UCSD-AML1 (cell line): ENCODE results near the gene TRRAP.

ENCODE experiments used
- DNase-seq: peaks from one replicate; lab custom pipeline; 2025; ENCODE audit not compliant: unreplicated experiment; lab: John Stamatoyannopoulos, UW

TRRAP gene

DNA sequence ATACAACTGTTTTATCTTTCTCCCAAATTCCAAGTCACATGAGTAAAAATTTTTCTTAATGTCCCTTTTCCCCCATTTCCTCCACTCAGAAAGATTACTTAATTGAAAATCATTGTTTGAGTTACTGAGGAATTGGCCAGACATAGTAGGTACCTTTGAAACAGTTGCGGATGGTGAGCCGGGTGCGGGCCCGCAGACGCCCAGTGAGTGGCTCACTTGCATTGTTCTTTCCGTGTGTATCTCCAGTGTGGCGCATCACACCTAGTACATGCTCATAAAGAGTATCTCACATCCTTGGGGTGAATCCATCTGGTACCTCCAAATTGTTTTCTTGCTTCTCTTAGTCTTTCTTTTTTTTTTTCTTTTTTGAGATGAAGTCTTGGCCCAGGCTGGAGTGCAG is 14.3 kb downstream of the TRRAP start:
- no peak for DNase-seq

DNA sequence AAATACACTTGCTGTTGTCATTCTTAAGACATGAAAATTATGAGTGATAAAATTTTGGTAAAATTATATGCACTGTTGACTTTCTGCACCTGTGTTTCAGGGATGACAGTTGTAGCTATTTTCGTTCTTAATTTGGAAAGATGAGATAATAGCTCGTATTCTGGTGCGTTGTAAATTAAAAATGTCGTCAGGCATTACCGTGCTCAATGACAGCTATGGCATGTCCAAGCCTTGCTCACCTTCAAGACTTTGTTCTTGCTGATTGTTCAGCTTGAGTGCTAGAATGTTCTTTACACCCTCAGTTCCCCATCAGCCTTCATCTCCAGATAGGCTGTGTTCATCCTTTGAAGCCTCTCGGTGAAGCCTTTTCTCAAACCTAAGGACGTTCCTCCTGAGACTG is 21.5 kb downstream of the TRRAP start:
- no peak for DNase-seq

DNA sequence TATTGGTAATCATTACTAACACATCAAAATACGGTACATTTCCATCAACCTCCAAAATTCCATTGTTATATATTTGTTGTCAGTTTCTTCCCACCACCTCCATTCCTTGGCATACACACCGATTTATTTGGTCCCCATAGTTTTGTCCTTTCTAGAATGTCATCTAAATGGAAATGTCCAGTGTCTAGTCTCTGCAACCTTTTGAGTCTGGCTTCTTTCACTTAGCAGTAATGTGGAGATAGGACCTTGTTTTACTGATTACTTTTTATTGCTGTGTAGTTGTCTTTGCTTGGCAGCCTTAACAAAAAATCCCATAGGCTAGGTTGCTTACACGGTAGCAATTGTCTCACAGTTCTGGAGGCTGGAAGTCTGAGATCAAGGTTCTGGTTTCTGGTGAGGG is 22.5 kb downstream of the TRRAP start:
- no peak for DNase-seq

DNA sequence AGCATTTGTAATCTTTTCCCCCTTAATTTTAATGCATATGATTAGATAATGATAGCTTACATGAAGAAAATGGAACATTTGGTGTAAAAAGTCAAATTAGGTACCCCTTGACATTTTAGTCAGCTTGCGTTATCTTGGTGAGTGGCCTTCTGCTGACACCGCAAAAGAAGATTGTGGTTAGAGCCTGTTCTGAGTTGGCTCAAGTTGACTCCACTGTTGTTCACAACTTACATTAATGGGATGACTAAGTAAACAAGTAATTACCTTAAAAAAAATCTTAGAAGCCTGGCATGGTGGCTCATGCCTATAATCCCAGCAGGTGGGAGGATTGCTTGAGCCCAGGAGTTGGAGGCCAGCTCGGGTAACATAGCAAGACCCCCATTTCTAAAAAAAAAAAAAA is 24.2 kb downstream of the TRRAP start:
- DNase-seq, result no peak

DNA sequence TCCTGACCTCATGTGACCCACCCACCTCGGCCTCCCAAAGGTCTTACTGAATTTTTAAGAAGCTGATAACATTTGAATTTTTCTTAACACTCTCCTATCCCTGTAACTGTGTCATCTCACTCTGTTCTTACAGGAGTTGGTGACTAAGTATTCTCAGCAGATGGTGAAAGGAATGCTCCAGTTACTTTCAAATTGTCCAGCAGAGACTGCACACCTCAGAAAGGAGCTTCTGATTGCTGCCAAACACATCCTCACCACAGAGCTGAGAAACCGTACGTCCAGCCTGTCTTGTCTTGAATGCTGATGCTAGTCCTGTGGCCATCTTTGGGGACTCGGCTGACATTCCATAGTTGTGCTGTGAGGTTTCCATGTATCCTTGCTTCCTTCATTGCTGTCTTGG is 24.9 kb downstream of the TRRAP start:
- no peak for DNase-seq

DNA sequence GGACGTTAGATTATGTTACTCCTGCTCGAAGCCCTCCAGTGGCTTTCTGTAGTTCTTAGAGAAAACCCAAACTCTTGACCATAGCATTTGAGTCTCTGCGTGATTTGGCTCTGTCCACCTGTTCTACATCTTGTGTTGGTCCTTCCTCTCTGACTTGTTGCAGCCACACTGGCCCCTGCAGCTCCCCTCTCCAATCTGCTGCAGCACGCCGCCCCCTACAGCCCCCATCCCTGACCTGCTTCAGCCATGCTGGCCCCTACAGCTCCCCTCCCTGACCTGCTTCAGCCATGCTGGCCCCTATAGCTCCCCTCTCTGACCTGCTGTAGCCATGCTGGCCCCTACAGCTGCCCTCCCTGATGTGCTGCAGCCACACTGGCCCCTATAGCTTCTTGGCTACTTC is 29.2 kb downstream of the TRRAP start:
- no peak for DNase-seq

DNA sequence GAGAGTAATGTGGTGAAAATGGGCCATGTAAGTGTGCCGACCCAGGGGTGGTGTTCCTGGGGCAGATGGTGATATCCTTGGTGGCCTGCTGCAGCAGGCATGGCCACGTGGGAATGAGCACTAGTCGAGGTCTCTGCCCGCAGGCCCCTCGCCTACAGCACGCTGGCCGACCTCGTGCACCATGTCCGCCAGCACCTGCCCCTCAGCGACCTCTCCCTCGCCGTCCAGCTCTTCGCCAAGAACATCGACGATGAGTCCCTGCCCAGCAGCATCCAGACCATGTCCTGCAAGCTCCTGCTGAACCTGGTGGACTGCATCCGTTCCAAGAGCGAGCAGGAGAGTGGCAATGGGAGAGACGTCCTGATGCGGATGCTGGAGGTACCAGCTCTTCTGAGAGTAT is 30.3 kb downstream of the TRRAP start:
- no peak for DNase-seq

DNA sequence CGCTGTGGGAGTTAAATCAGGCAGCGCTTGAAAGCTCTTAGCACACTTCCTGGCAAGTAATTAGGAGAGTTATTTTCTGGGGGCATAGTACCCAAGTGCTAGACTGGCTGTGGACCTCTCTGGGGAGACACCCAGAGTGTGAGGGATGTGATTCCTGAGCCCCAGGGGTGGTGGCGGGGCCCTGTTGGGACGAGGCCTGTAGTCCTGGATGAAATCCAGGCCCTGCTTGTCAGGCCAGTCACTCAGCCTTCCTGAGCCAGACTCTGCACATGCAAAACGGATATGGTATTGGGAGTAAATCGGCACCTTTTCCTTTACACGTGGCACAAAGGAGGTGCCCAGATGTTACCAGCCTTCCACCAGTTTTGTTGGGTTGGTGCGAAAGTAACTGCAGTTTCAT is 31.2 kb downstream of the TRRAP start:
- no peak for DNase-seq

DNA sequence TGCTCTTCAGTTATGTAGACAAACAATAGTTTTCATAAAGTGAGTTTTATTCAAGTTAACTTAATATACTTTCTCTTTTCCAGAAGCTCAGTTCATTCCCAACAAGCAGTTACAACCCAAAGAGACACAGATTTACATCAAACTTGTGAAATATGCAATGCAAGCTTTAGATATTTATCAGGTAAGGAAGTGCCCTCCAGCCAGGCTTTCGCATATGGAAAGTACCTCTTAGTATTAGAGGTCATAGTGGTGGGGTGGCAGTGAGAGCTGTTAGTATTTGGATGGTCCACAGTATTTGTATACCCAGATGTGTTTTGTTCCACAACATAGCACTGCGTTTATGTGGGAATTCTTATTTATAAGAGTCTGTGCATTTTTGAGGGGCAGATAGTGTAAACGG is 32.1 kb downstream of the TRRAP start:
- DNase-seq, result no peak

DNA sequence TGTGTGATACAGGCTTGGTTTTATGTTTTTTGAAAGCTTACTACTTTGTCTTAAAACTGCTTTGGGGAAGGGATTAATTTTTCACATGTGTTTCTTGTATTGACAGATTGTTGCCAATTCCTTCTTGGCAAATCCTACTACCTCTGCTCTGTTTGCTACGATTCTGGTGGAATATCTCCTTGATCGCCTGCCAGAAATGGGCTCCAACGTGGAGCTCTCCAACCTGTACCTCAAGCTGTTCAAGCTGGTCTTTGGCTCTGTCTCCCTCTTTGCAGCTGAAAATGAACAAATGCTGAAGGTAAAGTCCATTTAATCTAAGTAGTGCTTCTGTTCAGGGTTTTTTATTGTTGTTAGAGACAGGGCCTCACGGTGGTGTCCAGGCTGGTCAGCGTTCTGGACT is 33.6 kb downstream of the TRRAP start:
- no peak for DNase-seq

DNA sequence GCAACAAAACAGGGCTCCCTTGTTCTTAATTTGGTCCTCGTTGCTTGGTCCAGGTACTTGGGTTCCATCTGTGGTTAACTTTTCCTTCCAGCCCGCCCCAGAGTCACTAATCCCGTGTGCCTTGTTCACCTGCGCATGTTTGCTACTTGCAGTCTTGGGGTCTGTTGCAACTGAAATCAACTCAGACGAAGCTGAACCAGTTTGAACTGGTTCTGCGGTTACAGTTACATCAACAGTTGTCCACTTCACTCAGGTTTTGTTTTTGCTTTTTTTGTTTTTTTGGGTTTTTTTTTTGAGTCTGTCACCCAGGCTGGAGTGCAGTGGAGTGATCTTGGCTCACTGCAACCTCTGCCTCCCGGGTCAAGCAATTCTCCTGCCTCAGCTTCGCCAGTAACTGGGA is 34.7 kb downstream of the TRRAP start:
- DNase-seq, result no peak

DNA sequence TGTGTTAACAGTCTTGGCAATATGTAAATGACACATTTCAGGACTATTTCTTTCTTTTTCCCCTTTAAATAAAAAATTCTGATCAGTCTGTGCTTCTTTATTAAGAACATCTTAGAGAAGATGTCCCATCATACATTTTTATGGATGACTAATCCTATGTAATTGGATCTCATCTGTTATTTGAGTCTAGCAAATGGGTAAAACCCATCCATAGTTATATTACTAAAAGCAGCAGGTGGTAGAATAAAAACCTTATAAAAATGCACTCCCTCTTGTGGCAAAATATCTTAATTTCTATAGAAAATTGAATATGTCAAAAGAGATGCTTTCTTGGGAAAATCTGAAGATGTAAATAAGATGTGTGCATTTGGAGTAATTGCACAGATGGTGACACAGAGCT is 35.3 kb downstream of the TRRAP start:
- DNase-seq, result no peak

DNA sequence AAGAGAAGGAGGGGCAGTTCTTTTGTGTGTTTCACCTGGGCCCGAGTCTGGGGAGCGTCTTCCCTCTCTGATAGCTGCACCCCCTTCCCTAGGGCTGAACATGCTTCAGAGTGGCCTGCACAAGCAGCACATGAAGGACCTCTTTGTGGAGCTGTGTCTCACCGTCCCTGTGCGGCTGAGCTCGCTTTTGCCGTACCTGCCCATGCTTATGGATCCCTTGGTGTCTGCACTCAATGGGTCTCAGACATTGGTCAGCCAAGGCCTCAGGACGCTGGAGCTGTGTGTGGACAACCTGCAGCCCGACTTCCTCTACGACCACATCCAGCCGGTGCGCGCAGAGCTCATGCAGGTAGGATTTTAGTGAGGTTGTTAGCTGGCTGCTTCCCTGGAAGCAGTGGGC is 39.0 kb downstream of the TRRAP start:
- DNase-seq, result no peak

DNA sequence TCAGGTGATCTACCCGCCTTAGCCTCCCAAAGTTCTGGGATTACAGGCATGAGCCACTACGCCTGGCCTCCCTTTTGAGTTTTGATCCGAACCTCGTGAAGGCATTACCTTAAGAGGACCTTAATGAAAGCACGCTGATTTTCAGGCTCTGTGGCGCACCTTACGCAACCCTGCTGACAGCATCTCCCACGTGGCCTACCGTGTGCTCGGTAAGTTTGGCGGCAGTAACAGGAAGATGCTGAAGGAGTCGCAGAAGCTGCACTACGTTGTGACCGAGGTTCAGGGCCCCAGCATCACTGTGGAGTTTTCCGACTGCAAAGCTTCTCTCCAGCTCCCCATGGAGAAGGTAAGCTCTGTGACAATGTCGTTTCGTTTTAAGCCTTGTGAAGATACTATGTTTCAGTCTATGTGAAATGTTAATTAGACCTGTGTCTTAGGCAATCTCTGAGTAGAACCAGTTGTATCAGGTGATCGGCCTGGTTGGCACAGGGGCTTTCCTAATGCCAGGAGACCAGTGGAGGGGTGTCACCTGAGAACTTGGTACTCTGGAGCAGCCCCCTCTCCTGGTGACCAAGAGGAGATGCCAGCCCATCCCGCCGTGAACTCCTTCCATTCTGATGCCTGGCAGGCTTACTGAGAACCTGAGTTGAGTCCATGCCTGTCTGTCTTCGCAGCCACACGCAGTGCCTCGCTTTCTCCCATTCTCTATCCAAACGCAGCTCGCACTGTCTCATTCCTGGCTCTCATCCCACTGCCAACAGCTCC is 43.5 kb downstream of the TRRAP start:
- DNase-seq, result no peak

DNA sequence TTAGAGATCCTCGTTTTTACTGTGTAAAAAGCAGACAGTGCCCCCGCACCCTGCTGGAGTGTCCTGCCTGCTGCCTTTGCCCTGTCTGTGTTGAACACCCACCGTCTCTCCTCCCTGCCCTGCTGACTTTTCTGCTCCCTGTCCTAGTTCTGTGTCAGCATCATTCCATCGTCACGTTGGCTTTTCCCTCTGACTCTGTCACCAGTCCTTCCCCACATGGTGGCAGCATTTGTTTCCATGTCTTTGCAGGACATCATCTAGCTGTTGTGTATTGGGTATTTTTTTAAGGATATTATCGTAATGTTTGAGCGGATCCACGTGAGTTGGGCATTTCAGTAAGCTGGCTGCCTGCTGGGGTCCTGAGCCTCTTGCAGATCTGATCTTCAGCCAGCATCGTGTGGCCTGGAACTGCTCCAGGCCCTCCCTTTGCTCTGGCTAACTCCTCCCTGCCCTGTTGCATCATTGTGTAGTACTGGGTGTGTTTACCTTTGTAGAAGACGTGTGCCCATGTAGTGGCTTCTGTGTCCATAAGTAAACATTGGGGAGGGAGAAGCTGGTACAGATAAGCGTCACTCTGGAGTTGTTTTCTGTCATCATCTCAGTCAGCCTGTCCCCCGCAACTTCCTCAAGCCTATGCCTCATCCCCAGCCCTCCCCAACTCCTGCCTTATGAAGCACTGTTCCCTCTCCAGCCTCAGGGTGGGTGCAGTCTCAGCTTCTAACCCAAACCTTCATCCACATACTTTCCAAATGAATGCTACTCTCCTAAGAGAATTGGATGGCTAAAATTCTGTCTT is 44.3 kb downstream of the TRRAP start:
- no peak for DNase-seq

DNA sequence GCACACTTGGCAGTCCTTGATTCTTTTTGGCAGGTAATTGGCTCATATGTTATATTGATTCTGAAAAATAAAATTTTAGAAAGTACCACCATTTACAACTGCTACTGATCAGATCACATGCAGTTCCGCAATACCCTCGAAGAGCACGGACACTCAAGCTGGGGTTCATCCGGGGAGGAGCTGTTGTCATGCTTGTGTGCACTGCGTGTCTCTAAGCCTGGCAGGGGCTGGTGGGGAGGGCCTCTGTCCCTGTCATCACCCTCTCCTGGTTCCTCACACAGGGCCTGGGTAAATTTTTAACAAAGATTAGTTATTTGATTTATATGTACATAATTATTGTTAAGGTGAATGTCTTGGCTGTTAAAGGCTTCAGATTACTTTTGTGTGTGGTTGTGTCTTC is 45.2 kb downstream of the TRRAP start:
- no peak for DNase-seq

DNA sequence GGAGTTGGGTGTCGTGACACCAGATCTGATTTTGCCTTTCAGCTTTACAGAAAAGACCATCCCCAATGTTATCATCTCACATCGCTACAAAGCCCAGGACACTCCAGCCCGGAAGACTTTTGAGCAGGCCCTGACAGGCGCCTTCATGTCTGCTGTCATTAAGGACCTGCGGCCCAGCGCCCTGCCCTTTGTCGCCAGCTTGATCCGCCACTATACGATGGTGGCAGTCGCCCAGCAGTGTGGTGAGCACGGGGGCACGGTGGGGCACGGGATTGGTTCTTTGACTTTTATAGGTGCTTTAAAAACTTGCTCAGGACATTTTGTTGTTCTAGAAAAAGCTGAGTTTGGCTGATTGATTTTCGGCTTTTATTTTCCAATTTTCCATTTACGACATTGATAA is 48.8 kb downstream of the TRRAP start:
- no peak for DNase-seq

DNA sequence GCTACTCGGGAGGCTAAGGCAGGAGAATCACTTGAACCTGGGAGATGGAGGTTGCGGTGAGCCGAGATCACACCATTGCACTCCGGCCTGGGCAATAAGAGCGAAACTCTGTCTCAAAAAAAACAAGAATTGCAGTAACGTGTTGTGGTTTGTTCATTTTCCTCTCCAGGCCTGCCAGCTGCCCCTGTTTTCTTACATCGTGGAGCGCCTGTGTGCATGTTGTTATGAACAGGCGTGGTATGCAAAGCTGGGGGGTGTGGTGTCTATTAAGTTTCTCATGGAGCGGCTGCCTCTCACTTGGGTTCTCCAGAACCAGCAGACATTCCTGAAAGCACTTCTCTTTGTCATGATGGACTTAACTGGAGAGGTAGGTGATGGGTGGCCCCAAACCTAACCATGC is 52.1 kb downstream of the TRRAP start:
- DNase-seq, result no peak

DNA sequence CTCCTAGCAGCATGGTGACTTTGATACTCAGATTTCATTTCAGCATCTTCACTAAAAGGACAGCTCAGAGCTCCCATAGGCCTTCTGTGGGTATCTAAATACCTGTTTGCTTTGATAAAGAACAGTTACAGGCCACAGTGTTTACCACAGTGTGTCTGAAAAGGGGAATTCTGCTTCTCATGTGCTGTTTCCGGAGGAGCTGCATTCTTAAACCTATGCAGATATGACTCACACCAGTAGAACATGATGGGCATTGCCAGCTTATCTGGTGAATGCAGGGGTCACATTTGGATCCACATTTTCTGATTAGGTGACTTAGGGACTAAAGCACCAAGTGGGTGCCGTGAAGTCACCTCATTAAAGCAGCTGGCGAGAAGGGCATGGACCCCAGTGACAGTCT is 52.6 kb downstream of the TRRAP start:
- DNase-seq, result no peak

DNA sequence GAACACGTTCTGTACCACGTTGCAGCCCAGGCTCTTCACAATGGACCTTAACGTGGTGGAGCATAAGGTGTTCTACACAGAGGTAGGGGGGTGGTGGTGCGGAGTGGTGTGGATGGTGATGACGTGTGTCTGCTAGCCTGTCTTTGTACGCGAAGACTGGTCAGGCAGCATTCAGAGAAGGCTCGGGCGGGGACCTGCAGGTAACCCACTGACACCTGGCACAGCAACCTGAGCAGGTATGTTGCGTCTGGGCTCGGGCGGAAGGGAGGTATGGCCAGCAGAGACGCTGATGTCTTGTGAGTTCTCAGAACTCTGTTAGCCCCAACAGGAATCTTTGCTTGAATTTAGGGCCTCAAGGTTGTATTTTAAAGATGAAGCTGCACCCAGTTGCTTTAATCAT is 55.0 kb downstream of the TRRAP start:
- no peak for DNase-seq

DNA sequence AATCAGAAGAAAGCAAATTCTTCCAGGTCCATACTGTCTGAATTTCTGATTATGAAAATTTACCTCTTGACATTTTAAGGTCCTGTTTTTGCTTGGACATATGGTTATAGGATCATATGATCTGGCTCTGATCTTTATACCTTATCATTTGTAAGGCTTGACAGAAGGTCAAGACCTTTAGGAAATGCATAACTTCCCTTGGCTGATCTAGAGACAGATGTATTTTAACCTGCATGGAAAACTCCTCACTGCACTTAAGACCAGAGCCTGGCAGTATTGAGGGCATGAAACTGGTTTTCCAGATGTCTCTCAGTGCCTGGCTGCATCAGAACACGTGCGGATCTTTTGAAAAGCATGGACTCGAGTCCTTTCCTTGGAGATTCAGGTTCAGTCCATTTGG is 55.9 kb downstream of the TRRAP start:
- no peak for DNase-seq

DNA sequence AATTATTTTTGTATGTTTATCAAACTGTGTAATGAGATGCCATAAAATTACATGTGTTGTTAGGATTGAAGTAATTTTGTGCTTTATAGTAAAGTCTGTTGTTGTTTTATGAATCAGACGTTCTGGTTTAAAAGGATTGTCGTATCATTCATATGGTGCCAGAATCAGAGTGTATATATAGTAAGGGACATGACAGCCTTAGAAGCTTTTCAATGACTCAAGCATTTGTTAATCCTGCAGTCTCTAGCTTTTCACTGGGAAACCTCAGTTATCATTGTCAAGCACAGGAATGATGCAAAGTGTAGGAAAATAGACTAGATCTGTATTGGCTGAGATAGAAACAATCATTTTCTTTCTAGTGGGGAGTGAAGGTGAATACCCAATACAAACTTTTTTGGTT is 57.5 kb downstream of the TRRAP start:
- no peak for DNase-seq

DNA sequence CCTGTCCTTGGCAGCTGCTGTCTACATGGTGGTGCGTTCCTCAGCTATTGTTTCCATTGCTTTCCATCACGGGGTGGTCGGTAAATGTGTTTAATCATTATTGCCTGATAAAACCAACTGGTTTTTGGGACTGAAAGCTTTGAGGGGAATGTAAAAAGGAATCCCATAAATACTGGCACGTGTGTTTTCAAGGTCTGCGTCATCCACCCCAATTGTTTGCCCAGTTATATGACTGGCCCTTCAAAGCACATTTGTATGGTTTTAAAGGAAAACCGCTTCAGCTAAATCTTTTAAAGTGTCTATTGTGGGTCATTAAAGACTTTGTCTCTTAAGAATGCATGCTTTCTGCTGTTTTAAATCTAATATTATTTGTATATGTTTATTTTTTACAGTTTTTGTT is 65.0 kb downstream of the TRRAP start:
- DNase-seq, result no peak
